Endothelial cell of umbilical vein (primary cell): ENCODE data around the gene OLFM1.

Experiments
- MYC ChIP-seq: IDR thresholded peaks from one replicate; pipeline ENCODE4 v1.6.1; 2011; ENCODE audit warnings: mild to moderate bottlenecking, low read depth, low read length
- POLR2A ChIP-seq: IDR thresholded peaks from 2 replicates; pipeline ENCODE4 v1.6.1; 2012; ENCODE audit warnings: low read depth, mild to moderate bottlenecking, control low read depth, low read length
- POLR2AphosphoS5 ChIP-seq: IDR thresholded peaks from 2 replicates; pipeline ENCODE4 v1.6.1; 2012; ENCODE audit warnings: low read depth, mild to moderate bottlenecking, control low read depth, low read length, moderate library complexity; ENCODE audit not compliant: insufficient read depth
- TF ChIP-seq, protein P1 (sequence below): IDR thresholded peaks from 2 replicates; pipeline ENCODE4 v1.6.1; 2011; ENCODE audit not compliant: insufficient read depth, insufficient read length
- TF ChIP-seq, protein P2 (sequence below), 2 donors: IDR thresholded peaks; 1 replicate in 1 of 2; 2 replicates in 1 of 2; pipeline ENCODE4 v1.5.1; 2011; ENCODE audit warnings: low read length in 2 of 2, mild to moderate bottlenecking in 2 of 2, moderate library complexity in 2 of 2, control low read depth in 1 of 2, inconsistent platforms in 1 of 2, low read depth in 1 of 2; ENCODE audit not compliant: insufficient read depth in 1 of 2; ENCODE audit errors: extremely low read depth in 1 of 2

DNA sequence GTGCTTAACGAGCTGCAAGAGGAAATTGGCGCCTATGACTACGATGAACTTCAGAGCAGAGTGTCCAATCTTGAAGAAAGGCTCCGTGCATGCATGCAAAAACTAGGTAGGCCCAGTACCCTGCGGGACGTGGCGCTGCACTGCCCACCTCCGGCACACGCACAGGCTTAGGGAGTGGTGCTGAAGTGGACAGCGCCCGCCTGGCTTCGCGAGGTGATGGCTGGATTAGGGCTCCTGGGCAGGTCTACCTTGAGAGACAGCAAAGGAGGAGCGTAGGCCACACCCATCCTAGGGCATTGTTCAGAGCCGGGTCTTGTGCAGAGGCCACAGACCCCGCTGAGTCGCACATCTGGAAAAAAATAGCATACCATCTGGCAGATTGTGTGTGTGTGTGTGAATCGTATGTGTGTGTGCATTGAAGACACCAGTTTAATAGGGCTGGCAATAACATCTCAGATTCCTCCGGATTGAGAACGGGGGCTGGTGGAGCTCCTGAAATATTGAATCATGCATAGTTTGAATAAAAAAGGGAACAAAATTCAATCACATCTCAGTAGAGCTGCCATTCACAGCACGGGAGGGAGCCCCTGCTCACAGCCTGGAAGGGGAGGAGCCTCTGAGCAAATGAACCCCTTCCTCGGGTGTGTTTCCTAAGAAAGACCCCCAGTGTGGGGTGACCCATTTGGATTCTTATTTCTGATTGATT, 11.1 kb downstream of the OLFM1 start:
- TF ChIP-seq, protein P1, sequence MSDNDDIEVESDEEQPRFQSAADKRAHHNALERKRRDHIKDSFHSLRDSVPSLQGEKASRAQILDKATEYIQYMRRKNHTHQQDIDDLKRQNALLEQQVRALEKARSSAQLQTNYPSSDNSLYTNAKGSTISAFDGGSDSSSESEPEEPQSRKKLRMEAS = no peak
- TF ChIP-seq, protein P2, sequence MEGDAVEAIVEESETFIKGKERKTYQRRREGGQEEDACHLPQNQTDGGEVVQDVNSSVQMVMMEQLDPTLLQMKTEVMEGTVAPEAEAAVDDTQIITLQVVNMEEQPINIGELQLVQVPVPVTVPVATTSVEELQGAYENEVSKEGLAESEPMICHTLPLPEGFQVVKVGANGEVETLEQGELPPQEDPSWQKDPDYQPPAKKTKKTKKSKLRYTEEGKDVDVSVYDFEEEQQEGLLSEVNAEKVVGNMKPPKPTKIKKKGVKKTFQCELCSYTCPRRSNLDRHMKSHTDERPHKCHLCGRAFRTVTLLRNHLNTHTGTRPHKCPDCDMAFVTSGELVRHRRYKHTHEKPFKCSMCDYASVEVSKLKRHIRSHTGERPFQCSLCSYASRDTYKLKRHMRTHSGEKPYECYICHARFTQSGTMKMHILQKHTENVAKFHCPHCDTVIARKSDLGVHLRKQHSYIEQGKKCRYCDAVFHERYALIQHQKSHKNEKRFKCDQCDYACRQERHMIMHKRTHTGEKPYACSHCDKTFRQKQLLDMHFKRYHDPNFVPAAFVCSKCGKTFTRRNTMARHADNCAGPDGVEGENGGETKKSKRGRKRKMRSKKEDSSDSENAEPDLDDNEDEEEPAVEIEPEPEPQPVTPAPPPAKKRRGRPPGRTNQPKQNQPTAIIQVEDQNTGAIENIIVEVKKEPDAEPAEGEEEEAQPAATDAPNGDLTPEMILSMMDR (IDR thresholded peaks at IDR 0.05; ENCODE audit: extremely low read depth in 1 of 2, insufficient read depth in 1 of 2, low read depth in 1 of 2, low read length in 2 of 2) = no peak
- TF ChIP-seq POLR2AphosphoS5 (no peak), POLR2A (no peak), MYC (no peak)
